HG03558 (cell line): ENCODE data around the gene TMEM272.

Experiments
- ATAC-seq: cut with Tn5 transposase; IDR thresholded peaks from one replicate; pipeline ENCODE4 v1.9.1; 2021; ENCODE audit warnings: moderate number of reproducible peaks; ENCODE audit not compliant: unreplicated experiment; ENCODE audit errors: extremely low read depth

Gene TMEM272

GRCh38 chr13:51844862-51845573 lies at the start of gene TMEM272:
TMEM272 (minus strand) TSS chr13:51845177; CDS start chr13:51838530, 6,647 bp downstream.
- no peak for ATAC-seq

GRCh38 chr13:51894239-51894638 lies 49.3 kb upstream of the TMEM272 start:
- ATAC-seq: no peak

GRCh38 chr13:51892657-51893056 lies 47.7 kb upstream of the TMEM272 start:
- ATAC-seq: no peak

- ATAC-seq: no peak
Observed at GRCh38 chr13:51887468-51887867, 42.5 kb upstream of the TMEM272 start.

- no peak for ATAC-seq
Observed at GRCh38 chr13:51885651-51886050, 40.7 kb upstream of the TMEM272 start.

GRCh38 chr13:51883226-51883600 lies 38.2 kb upstream of the TMEM272 start:
- ATAC-seq: no peak

GRCh38 chr13:51882570-51883225 lies 37.7 kb upstream of the TMEM272 start:
- no peak for ATAC-seq

- no peak for ATAC-seq
Observed at GRCh38 chr13:51881296-51881695, 36.3 kb upstream of the TMEM272 start.

GRCh38 chr13:51879133-51879532 lies 34.2 kb upstream of the TMEM272 start:
- no peak for ATAC-seq

- ATAC-seq: no peak
Observed at GRCh38 chr13:51874651-51875050, 29.7 kb upstream of the TMEM272 start.

- ATAC-seq: no peak
Observed at GRCh38 chr13:51873837-51874236, 28.9 kb upstream of the TMEM272 start.

GRCh38 chr13:51873117-51873798 lies 28.3 kb upstream of the TMEM272 start:
- no peak for ATAC-seq

- ATAC-seq: no peak
Observed at GRCh38 chr13:51870616-51871015, 25.6 kb upstream of the TMEM272 start.

GRCh38 chr13:51869916-51870315 lies 24.9 kb upstream of the TMEM272 start:
- no peak for ATAC-seq

- no peak for ATAC-seq
Observed at GRCh38 chr13:51867062-51867461, 22.1 kb upstream of the TMEM272 start.

- no peak for ATAC-seq
Observed at GRCh38 chr13:51865838-51866237, 20.9 kb upstream of the TMEM272 start.

GRCh38 chr13:51862957-51863356 lies 18.0 kb upstream of the TMEM272 start:
- no peak for ATAC-seq

GRCh38 chr13:51861723-51862300 lies 16.8 kb upstream of the TMEM272 start, which contains the start of gene CCDC70:
CCDC70 (plus strand) TSS chr13:51861969; CDS start chr13:51865412, 3,443 bp downstream.
- ATAC-seq: no peak

- no peak for ATAC-seq
Observed at GRCh38 chr13:51858433-51859247, 13.7 kb upstream of the TMEM272 start.

- no peak for ATAC-seq
Observed at GRCh38 chr13:51856998-51857397, 12.0 kb upstream of the TMEM272 start.
